Astrocyte (in vitro differentiated cells and primary cell): ENCODE results near the gene MPHOSPH9.

Experiments used
- CTCF ChIP-seq: IDR thresholded peaks from 2 replicates; pipeline ENCODE4 v1.5.1; 2011; ENCODE audit warnings: low read depth, mild to moderate bottlenecking, inconsistent platforms, low read length, moderate library complexity; ENCODE audit not compliant: insufficient read depth
- EZH2 ChIP-seq: IDR thresholded peaks from 2 replicates; pipeline ENCODE4 v1.6.1; 2012; ENCODE audit warnings: mild to moderate bottlenecking, low read length, inconsistent platforms; ENCODE audit not compliant: insufficient read depth

GRCh38 chr12:123149088-123149487 is 83.9 kb downstream of the MPHOSPH9 start:
- TF ChIP-seq CTCF: no peak
- TF ChIP-seq EZH2: no peak
